Activated CD4-positive, CD25-positive, alpha-beta regulatory T cell (primary cell): Measurements from ENCODE around the gene C15orf62.

Experiments used
- DNase-seq, 4 experiments: peaks; one replicate each; lab custom pipeline; 2025; lab: John Stamatoyannopoulos, UW

Gene C15orf62, protein sequence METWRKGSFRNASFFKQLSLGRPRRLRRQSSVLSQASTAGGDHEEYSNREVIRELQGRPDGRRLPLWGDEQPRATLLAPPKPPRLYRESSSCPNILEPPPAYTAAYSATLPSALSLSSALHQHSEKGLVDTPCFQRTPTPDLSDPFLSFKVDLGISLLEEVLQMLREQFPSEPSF

DNA sequence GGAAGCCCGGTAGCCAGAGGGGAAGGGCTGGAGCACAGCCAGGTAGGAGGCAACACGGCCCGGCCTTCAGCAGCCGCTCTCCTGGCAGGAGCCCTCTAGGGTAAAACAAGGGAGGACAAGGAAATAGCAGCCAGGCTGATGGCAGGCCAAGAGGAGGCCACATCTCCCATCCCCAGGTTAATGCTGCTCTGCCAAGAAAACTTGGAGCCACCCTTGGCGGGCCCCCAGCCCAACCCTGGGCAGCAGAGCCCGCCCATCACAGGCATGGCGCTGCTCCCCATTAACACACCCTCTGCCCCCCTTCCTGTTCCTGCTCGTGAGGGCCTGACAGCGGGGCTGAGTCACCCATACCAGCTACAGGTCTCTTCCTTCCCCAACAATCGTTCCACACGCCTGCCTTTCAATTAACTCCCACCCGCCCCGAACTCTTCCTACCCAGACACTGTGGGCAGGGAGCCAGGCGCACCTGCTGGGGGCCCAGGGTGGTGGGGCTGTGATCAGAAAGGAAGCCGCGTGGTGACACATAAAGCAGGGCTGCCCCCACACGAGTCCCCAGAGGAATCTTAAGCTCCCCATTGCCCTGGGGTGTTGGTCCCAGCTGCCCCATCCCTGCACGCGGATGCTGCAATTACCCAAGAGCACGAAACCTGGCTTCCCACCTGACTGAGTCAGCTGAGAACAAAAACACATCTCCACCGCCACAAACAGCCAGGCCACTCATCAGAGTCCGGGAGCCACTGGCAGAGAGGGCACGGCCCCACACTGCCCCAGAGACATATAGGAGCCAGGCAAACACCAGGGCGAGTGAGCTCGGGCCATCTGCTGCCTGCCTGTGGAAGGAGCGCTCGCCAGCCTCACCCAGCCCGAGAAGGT lies at the start of gene C15orf62:
C15orf62 (plus strand) TSS at position 707 of the 873 bp plus-strand sequence. CDS start 516 bp downstream, outside the sequence.
- DNase-seq: peak; percentile 22 to 44 (median 32)

DNA sequence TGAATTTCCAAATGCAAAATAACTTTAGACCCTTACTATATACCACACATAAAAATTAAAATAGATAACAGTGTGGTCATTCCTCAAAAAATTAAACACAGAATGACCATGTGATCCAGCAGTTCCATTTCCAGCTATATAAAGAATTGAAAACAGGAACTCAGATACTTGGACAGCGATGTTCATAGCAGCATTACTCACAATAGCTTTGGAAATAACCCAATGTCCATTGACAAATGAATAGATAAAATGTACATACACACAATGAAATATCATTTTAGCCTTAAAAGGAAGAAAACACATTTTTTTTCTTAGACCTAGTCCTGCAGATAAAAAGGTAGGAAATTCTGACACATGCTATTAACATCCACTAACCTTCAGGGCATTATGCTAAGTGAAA lies 48.1 kb upstream of the C15orf62 start:
- no peak for DNase-seq

DNA sequence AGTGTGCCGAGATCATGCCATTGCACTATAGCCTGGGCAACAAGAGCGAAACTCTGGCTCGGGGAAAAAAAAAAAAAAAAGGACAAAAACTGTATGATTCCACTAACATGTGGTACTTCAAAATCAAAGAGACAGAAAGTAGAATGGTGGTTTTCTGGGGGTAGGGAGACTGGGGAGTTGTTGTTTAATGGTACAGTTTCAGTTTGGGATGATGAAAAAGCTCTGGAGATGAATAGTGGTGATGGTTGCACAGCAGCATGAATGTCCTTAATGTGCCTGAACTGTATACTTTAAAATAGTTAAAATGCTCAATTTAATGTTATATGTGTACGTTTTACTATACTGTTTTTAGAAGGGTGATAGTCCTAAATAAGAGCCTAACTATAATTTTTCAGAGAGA lies 47.4 kb upstream of the C15orf62 start:
- no peak for DNase-seq

DNA sequence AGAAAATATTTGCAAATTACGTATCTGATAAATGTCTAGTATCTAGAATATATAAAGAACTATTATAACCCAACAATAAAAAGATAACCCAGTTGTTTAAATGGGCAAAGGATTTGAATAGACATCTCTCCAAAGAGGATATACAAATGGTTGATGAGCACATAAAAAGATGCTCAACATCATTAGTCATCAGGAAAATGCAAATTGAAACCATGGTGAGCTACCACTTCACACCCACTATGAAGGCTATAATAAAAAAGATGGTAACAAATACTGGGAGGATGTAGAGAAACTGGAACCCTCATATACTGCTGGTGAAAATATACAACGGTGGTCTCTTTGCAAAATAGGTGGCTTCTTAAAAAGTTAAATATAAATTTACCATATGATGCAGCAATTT lies 46.8 kb upstream of the C15orf62 start:
- no peak for DNase-seq

DNA sequence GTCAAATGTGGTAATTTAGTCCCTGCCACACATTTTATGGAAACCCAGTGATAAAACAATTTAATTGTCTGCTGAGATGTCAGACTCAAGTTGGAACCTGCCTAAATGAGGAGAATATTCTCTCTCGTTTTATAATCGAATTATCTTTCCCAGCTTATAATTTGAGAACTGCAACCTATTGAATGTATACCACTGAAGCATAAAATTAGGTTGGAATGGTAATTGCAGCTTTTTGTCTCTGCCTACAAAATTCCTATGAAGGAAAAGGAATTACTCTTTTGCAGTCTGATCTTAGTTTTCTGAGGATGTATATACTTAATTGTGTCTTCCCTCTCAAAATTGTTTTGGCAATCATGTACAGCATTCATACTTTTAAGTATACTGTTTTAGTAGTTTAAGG lies 45.9 kb upstream of the C15orf62 start:
- no peak for DNase-seq

DNA sequence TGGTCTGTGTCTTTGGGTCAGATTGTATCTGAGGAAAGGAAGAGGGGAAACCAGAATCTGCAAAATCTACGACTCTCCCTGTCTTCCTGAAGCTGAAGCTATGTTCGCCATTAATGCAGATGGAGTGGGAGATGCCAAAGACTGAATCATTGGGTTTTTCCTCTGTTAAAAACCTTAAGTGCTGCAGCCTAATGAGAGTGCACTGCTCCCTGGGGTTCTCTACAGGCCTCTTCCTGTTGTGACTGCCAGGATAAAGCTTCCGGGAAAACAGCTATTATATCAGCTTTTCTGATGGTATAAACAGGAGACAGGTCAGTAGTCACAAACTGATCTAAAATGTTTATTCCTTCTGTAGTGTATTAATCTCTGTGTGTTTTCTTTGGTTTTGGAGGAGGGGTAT lies 38.7 kb upstream of the C15orf62 start:
- DNase-seq: no peak

DNA sequence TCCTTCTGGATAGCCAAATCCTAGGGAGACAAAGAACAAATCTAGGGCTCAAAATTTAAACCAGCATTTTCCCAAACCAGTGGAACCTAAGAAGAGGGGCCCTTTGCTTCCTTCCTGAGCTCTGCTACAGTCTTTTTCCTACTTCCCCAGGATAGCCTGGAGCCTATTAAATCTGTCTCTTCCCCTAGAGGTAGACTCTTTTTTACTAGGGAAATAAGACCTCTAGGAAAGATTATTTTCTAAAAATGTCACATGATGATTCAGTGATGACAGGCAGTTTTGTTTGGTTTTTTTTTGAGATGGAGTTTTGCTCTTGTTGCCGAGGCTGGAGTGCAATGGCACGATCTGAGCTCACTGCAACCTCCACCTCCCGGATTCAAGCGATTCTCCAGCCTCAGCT lies 33.2 kb upstream of the C15orf62 start:
- DNase-seq: no peak

DNA sequence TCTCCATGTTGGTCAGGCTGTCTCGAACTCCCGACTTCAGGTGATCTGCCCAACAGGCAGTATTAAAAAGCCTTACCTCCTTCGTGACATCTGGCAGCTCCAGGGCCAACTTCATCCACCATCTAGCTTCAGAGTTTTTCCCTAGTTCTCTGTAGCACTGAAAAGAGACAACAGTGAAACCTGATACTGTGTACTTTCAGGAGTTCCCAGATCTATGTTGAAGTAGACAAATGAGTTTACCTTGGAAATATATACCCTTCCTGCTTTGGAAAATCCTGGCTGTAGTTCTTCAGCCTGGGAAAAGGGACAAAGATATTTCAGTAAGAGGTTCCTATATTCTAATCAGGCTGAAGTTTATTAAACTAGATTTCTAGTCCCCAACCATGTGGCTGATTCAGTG lies 32.7 kb upstream of the C15orf62 start:
- no peak for DNase-seq

DNA sequence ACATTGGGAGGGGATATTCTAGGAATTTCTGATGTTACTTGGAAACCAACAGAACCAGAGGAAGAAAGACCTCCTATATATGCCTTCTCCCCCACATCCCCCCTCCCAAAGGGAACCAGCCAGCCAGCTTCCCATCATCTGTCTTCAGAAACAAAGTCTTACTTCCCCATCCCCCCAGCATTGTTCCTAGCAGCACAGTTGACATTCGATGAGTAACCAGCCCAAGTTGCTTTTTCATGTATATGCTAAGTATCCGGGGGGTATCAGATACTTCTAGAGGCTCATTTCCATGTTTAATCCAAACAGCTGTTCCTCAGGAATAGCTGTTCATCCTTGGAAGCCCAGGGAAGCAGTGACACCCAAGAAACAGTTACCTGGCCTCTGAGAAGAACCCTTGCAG lies 30.7 kb upstream of the C15orf62 start:
- no peak for DNase-seq

DNA sequence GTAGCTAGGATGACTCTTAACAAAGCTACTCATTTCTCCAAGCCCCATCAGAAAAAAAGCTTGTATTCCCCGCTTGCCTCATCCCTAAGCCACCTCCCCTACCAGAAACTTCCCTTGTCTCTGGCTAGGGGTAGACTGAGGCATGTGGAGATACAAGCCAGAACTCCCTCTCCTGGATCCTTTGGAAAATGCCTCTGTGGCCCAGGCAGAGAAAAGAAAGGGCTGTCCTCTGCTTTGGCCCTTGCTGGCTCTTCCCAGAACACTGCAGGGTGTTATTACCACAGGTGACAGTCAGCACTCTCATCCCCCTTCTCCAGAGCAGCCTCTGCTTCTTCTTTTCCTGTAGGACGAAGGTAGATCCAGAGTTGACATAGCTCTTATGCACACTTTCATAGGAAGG lies 29.9 kb upstream of the C15orf62 start:
- DNase-seq: no peak

DNA sequence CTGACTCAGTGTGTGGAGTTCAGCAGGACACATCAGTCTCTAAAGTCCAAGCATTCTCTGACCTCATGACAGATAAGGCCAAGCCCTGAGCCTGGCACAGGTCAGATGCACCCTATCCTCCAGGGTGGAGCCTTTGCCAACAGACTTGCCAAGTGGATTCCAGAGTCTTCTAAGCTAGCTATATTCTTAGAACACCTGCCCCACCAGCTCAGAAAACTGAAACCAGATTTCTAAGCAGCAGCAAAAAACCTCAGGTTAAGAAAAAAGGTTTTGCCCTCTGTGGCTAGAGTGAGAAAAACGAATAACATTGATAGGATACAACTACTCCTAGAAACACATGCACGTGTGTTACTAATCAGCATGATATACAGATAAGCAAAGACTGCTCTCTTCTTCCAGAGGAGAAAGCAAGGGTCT lies 26.3 kb upstream of the C15orf62 start:
- no peak for DNase-seq

DNA sequence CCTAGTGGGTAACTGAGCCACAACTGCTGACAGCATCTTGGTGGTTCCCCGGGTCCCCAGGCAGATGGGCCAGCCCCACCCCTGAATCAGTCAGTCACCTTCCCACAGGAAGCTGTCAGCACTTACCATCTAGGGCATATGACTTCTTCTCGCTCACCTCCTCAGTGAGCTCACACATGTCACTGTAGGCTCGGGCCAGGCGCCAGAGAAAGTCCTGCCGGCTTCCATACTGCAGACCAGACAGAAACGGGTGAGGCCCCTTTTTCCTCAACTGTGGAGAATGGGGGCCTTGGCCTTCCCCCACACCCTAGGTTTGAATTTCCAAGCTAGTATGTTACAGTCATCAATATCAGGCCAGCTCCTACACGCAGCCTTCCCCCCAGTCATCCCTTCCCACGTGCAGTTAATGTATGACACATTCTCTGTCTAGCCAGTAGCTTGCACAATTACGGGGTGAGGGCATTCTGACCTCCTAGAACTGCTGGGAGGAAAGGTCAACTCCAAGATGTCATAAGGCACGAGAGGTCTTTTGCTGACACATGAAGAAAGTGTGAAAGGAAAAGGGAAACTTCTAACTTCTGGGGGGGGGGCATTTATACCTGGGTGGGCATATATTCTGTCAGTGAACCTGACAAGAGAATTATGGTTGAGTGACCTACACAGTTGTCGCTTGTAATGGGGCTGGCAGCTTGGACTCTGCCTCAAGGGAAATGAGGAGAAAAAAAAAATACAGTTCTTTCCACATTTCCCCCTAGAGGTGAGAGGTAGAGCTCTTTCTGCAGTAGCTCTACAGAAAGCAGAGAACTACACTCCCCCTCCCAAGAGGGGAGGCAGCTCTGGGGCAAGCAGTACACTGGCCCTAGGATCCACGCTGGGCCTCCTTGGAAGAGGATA lies 25.6 kb upstream of the C15orf62 start:
- peak; percentile 6 to 27 (median 13) for DNase-seq

DNA sequence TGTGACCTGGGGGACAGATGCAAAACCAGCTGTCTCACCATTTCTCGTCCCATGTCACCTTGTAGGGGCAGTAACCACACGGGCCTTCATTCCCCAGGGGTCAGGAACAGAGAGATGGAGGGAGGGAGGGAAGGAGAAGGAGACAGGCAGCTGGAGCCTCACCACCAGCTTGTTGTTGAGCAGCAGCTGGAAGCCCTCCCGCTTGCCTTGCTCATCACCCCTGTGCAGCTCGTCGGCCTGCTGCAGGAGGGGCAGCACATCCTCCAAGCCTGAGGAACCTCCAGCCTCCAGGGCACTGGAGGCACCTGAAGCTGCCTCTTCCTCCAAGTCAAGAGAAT lies 25.0 kb upstream of the C15orf62 start:
- no peak for DNase-seq

DNA sequence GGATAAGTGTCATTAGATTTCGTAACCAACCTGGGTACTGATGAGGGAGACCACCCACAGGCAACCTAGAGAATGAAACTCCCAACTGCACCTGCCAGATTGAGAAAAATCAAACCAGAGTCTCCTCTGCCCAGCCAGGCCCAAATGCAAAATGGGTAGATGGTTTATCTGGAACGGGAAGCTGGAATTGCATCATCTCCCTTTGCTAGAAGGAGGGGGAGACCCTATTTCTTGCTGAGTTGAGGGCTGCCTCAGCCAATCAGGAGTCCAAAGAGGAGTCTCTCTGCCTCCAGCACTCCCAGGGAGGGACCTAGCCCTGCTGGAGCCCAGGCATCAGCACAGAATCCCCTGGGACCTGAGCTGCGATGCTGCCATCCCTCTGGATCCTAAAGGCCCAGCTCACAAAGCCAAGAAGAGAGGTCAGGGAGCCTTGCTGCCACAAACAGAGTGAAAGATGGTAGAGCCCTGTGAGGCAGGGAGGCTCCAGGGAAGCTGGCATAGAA lies 22.8 kb upstream of the C15orf62 start:
- DNase-seq: no peak

DNA sequence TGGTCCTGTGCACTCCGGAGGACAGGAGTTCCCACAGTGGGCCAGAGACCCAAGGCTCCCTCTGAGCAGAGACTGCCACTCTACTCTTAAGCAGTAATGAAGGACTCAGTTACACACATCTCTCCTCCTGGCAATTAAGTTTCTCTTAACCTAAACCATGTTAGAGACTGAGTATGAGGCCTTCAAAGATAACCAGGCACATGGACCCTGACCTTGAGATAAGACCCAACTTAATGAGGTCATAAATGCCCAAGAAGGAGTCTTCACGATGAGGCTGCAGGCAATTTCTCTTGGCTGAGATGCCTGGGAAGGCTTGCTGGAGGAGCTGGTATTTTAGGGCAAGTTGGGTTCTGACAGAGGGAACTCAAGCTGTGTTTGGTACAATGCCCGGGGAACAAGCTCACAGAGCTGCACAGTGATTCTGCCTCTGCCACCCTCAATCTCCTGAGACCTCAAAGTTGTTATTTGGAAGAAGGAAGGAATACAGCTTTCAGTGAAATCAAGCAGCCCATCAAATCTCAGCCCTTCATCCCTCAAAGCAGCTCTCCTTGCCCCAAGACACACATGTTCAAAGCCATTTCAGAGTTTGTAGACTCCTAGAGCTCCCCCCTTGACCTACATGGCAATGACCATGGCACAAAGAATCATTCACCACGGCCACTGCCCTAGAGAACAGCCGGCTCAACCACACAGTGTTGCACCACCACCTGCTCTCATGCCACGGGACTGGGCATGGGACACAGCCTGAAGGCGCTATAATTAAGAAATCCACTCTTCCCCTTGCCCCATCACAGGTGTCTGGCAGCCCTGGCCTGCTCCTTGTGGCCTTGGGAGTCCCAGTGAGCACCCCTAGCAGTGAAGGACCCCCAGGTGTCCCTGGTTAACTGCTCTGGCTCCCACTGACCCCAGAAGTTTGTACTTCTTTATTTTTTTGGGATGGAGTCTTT lies 21.8 kb upstream of the C15orf62 start:
- no peak for DNase-seq

DNA sequence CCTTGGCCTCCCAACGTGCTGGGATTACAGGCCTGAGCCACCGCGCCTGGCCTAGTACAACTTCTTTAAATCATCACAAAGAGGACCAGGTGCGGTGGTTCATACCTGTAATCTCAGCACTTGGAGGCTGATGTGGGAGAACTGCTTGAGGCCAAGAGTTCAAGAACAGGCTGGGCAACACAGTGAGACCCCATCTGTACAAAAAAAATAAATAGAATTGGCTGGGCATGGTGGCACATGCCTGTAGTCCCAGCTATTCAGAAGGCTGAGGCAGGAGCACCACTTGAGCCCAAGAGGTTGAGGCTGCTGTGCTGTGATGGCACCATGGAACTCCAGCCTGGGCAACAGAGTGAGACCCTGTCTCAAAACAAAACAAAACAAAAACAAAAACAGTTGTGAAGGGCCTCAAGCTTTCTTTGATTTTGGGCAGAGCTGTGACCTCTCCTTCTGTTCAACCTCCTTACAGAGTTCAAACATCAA lies 20.6 kb upstream of the C15orf62 start:
- DNase-seq: no peak

DNA sequence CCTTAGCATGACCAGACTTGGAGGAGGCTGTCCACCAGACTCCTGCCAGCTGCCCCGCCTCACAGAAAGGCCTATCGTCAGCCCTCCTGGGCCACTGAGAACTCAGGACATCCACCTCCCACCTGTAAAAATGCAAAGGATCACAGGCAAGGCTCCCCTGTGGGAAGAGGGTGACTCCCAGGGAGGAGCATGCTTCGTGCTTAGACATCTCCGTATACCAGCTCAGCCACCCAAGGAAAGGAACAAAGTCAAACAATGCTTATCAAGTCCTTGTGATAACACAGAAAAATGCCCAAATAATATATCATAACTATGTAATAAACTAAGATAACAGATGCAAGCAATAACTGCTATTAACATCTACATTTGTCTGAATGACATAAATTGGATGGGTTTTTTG lies 18.9 kb upstream of the C15orf62 start:
- no peak for DNase-seq

DNA sequence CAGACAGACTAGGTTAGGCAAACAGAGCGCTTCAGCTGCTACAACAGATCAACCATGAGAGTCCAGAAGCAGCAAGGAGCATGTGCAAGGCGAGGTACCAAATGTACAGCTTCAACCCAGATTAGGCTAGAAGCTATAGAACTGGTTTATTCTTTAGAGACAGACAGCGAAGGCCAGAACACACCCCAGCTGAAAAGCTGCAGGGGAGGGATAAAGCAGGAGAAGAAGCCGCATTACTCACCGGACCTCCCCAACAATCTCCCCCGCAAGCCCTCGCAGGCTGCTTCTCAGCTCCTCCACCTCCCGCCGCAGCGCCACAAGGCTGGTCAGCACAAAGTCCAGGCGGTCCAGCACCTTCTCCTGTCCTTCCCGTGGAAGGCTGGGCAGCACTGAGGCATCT lies 18.0 kb upstream of the C15orf62 start:
- no peak for DNase-seq

DNA sequence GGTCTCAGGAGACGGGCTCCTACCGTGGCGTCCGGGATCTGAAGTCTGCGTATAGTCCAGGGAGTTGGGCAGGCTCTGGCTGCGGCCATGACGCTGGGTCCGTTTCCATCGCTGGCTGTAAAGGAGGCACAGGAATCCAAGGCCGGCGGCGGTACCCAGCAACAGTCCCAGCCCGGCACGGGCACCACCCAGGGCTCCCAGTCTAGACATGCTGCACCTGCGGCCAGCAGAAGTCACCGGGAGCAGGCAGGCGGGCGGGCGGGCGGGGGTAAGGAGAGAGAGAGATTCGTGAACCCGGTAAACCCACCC lies 15.3 kb upstream of the C15orf62 start:
- no peak for DNase-seq

DNA sequence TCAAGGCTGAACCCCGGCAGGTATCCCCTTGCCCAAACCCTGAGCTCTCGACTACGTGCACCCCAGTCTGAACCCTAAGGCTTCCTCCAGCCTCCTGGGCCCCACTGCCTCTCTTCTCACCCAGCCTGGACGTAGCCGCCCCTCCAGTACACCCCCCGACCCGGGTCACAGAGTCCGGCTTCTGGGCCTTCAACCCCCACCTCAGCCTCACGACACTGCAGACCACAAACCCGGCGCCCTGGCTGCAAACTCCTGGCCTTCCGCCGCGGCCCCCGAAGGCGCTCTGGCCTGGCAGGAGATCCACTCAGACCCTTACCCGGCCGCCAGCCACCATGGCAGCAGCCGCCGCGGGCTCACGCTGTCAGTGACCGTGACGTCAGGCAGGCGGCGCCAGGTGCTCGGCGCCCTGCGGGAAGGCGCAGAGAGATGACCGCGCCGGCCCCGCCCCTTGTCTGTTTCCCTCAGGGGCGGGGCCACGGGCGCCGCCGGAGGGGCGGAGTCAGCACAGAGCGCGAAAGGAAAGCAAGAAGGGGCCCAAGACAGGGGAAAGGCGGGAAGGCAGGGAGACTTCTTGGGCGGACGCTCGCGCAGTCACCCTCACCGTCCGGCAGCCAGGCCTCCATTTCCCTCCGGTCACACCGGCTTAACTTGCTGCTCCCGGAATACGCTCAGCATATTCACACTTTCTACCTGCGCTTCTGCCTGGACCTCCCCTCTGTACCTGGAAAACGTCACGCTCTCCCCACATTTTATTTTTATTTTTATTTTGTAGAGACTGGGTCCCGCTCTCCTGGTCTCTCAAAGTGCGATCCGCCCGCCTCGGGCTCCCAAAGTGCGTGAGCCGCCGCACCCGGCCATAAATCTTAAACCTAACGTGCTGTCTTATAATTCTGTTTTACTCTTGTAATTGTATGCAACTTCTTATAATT lies 14.6 kb upstream of the C15orf62 start, which contains the start of gene RMDN3:
RMDN3 (minus strand) TSS at position 372 of the 929 bp plus-strand sequence. CDS start 471 bp downstream, outside the sequence.
- DNase-seq: peak; percentile 87 to 92 (median 91)
